Right renal cortex interstitium (tissue), 3 donors: ENCODE measurements around the gene PTPN3. TPM values are rescaled to one million over a fixed set of nuclear protein-coding genes. Genes with fewer than 3 reads are reported as not detected.
"Not testable (repeated sequence)": the region's sequence is repeated elsewhere in the genome, so short reads cannot be mapped to it uniquely, and the experiment has no call there.

Experiments
- DNase-seq, 3 donors: peaks; one replicate each; pipeline ENCODE4 v3.0.0-alpha.2; 2013; ENCODE audit warnings: low read depth in 3 of 3, low spot score in 2 of 3
- polyA plus RNA-seq, 3 donors: library from polyadenylated mRNA; unstranded; fragments of 120-200 nt; gene quantifications; one replicate each; pipeline ENCODE4 v1.2.1, GENCODE V29; 2013; ENCODE audit not compliant: insufficient read length in 3 of 3

PTPN3 gene
- polyA plus RNA-seq, 3 donors = 51.3 to 53.2 (median 51.9) TPM

DNA sequence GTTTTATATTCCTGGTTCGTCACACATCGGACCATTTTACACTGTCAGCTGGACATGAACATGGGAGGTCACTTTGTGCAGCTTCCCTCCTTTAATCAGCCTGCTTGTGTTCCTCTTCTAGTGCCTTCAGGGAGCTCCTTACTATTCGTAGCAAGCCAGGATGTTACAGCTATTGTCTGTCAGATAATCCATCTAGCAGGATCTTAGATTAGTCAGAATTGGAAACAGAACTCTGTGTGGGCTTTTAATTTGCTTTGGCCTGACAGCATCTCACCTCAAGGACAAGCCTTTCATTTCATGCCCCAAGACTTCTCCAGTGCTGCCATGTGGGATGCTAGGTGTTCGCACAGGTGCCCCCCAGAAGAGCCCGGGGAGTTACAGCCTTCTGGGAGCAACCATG, 147.1 kb downstream of the PTPN3 start:
- no peak for DNase-seq

DNA sequence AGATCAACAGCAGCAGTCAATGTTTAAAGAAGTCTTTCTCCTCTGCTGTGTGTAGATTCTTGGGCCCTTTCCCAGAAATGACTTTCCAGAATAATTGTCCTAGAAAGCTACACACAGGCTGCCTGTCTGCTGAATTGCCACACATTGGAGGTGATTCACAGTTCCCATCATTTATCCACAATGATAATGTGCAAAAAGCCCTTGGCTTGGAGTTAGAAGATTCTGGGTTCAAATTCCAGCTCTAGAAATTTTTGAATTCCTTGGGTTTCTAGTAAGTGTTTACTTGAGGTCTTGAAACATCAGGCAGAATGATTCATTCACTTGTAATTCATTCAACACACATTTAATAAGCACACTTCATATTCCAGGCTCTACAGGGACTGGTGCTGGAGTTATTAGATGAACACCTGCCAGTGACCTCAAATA, 148.7 kb downstream of the PTPN3 start:
- no peak for DNase-seq

DNA sequence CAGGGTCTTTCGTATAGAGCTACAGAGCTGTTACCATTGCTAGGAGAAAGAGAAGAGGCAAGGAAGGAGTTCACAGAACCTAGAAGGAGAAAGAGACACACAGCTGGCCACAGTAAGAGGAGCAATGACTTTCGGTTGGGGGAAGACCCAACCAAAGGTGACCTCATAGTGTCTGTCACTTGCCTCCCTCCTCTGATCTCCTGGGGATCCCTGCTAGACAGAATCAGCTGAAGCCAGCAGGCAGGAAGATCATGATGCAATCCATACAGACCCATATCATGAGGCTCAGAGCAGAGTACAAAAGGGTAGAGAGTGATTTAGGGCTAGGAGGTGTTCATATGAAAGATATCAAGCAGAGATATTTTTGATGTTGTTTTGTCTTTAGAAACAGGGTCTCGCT, 151.2 kb downstream of the PTPN3 start:
- DNase-seq = no peak

DNA sequence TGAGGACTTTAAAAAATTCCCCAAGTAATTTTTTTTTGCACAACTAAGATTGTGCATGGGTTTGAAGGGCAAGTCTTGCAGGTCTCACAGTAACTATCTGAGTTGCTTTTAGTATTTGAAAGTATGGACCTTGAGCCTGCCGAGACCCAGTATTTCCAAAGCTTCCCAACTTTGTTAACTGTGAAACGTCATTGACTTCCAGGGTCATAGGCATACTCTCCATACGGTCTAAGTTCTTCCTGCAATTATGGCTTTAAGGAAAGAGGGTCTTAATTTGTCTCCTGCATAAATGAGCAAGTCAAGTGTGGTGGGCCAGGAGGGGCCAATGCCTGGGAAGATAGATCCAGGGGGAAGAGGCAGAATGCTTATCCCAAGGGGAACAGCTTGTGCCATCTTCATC, 153.2 kb downstream of the PTPN3 start:
- DNase-seq = no peak

DNA sequence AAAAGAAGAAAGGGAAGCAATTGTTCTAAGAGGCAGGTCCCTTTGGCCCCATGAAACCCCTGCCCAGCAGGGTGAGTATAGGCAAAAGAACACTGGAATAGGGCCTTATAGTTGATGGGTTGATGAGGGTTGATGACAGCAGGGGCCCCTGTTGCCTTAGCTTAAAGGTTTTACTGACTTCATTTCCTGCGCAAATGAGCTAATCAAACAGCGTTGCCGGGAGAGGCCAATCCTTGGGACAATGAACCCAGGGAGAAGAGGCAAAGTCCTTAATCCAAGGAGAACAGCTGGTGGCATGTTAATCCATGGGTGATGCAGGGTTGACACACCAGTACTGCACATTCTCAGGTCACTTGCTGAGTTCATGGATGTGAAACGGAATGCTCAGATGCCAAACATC, 155.2 kb downstream of the PTPN3 start:
- DNase-seq = no peak

DNA sequence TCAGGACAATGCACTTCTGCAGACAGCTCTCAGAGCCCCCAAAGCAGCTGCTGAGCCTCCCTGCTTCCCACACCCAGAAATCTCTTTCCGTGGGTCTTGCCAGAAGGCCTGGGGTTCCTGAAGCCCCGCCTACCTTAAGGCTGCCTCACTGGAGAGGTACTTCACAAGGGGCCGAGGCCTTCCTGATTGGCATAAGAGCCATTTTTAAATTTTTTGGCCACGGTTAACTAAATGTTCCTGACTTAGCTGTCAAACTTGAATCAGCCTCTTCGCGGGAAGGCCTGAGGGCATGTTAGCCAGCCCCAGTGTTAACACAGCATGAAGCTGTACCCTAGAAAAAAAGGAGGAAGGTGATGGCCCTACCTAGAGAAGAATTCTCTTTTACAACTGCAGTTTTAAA, 156.5 kb downstream of the PTPN3 start:
- DNase-seq = no peak

DNA sequence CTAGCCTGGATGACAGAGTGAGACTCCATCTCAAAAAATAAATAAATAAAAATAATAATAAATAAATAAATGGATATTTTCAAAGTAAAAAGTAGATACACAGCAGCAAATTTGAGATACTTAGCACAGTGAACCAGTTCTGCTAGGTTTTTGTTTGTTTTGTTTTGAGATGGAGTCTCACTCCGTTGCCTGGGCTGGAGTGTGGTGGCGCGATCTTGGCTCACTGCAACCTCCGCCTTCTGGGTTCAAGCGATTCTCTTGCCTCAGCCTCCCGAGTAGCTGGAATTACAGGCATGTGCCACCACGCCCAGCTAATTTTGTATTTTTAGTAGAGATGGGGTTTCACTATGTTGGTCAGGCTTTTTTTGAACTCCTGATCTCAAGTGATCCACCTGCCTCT, 157.1 kb downstream of the PTPN3 start:
- DNase-seq = not testable (repeated sequence)

DNA sequence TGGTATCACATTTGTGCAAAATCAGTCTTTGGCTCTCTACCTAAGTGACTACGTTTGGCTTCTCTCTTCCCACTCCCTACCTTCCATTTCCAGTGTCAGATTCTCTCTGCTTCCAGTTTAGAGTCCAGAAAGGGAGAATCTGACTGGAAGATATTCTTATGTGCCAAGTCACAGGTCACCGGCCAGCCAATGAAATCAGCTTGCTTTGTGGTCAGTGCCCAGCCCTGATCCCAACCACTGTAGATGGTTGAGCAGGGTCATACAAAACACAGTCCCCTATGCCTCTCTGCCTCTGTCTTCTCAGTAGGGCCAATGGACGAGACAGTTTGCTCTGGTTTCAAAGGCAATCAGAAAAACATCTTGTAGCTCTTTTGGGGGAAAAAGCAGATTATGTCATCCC, 161.7 kb downstream of the PTPN3 start:
- DNase-seq = no peak

DNA sequence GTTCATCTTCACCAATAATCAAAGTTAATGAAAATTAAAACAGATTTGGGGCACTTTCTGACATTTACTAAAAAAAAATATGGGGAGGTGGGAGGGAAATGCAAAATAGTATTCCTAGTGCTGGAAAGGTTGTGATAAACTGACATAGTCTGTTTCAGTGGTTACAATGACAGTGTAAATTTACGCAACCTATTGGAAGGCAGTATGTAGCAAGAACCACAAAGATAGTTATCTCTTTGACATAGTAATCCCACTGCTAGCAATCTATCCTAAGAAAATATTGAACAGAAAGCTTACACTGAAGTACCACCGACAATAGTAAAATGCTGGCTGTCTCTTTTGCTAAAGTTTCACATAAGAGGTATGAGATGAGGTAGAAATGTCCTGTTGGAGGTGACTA, 162.2 kb downstream of the PTPN3 start:
- DNase-seq = no peak

DNA sequence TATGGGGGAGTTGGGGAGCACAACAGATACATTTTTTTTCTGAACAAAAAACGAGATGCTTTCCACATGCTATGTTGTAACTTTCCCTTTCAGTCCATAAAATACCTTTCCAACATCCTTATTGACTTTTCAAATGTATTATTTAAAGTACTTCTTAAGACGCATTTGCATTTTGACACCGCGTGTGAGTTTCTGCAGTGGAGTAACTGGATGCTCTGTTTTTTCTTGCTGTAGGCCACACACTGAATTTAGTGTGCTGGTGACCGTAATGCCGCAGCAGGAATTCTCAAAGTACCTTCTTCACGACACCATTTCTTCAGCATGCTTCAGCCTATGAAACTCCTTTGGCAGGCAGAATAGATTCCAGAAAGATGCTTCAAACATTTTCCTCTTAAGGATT, 163.0 kb downstream of the PTPN3 start:
- no peak for DNase-seq

DNA sequence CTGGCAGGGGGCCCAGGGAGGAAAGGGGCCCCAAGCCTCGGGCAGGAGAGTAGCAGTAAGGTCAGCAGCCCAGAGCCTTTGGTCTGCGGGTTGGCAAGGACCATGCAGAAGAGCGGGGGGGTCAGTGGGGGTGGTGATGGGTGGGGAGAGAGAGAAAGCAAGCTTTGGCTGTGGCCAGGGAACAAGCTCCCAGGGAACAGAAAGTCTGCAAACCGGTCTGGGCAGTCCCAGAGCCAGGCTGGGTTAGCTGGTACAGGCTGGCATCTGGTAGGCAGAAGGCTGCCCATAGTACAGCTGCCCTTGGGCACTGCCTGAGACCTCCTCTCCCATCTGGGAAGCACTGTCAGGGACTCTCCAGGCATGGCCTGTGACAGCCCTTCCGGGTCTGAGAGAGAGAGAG, 166.8 kb downstream of the PTPN3 start:
- no peak for DNase-seq

DNA sequence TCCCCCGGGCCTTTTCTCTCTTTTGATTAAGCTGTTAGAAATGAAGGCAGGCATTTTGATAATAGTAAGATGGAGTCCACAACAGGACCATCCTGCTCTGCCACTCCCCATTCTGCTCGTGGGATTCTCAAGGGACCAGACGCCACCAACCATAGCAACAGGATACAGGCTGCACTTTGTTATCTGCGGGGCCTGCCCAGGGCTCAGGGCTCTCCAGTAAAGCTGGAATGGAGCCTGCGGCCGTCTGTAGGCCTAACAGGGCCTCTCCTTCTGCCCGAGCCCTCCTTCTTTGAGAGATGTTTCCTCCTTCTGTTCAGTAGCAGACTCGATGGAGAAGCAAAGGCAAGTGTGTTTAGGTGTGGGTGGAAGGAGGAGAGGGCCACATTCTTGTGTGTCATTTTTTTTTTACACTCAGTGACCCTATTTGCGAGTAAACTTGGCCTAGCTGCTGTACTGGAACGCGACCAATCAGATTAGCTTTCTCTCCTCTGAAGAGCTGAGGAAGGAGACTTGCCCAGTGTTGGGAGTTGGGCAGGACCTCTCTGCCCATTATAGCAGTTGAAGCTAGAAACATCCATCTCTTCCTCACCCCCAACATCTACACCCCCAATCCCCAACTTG, 168.4 kb downstream of the PTPN3 start:
- DNase-seq = no peak

DNA sequence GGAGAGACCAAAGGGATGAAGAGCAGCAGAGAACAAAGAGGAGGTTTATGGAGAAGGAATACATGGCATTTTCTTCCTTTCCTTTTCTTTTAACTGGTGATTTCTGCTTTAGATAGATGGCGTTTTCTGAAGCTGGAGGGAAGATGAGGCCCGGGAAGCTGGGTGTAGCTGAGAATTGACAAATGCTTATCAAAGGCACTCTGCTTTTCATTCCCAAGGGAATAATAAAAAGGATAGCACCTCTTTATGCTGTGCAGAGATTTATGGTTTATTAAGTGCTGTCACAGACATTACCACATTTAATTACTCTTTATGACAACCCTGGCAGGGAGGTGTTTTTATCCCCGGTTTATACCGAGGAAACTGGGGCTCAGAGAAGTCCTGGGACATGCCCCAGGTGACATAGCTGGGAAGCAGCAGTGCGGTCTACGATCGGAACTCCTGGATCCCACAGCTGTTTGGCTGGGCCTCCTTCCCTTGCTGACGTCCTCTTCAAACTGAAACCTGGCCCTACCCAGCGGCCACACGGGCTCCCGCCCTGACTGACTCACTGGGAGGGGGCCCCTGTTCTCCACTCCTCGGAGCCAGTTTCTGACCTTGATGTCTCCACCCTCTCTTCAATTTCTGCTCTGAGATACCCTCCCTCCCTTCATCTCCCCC, 169.0 kb downstream of the PTPN3 start:
- no peak for DNase-seq

Other genes starting within 250 kb of the PTPN3 start
- gene EPB41L4B, start 177.2 kb downstream of the PTPN3 start, polyA plus RNA-seq = 10 to 100 TPM; 13.4 to 17.3 (median 14.3) TPM